ENCODE measurements around the gene AP5S1.

The AP5S1 gene

DNA sequence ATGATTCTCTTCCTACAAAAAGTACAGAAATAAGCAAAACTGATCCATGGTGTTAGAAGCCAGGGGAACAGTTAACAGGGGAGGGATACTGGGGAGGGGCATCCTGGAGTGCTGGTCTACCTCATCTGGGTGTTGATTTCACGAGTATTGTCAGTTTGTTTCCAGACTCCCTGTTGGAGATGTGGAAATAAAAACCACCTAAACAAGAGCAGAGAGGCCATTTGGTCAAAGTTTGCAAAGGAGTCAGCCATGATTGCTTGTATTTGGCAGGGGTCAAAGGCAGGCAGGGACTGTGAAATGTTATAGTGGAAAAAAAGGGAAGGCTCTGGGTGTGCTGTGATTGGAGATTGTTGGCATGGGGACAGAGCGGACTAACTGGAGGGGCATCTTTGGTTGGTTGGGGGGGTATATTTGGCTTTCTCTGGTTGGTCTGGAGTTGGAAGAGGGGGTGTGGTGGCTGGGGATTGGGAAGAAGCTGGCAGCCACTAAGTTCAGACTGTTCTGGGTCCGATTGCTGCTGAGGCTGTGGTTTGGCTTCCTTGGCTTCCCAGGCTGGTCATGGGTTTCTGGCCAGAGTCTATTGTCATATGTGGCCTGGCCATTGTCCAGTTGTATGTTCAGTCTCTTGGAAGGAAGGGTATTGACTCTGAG lies 54.0 kb downstream of the AP5S1 start:
- no peak for DNase-seq

GRCh38 chr20:3875378-3875974 lies 55.1 kb downstream of the AP5S1 start:
- H3K36me3 Mint-ChIP-seq: peaks cover 35 to 45% of the 10 kb centered on the region in 2 donors
- no peak for DNase-seq
- no peaks in the 10 kb centered on the region for H3K9me3 Mint-ChIP-seq
- peaks cover 12 to 41% of the 10 kb centered on the region in 2 donors for H3K4me1 Mint-ChIP-seq
- no peak overlapping the region for H3K4me3 Mint-ChIP-seq
- peak overlapping the region; percentile 42 for H3K27ac Mint-ChIP-seq
- ATAC-seq (replicated peaks): no peak
- no peaks in the 10 kb centered on the region for H3K27me3 Mint-ChIP-seq

More for the DNA sequence above, 54.0 kb downstream of the AP5S1 start:
- no peak for ATAC-seq (replicated peaks)
- Mint-ChIP-seq H3K4me3 (no peak overlapping the region), H3K27me3 (no peaks in the 10 kb centered on the region), H3K9me3 (no peaks in the 10 kb centered on the region), H3K36me3 (peaks cover 38 to 49% of the 10 kb centered on the region in 2 donors), H3K4me1 (peaks cover 12 to 41% of the 10 kb centered on the region in 2 donors), H3K27ac (peak overlapping the region; percentile 48)

DNA sequence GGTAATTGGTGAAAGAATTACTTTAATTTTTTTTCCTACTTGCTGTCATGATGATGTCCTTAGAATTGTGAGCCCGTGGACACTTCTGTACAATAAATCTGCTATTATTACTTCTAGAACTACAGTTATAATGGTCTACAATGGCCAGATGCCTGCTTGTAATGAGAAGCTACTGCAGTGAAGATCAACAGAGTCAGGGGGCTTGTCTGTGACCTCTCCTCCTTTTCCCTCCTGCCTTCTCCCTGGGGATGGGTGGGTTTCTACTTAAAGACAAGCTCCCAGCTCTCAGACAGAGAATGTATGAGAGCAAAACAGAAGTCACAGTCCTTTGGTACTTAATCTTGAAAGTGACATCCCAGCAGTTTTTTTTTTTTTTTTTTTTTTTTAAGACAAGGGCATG lies 55.7 kb downstream of the AP5S1 start:
- no peak for ATAC-seq (replicated peaks)
- Mint-ChIP-seq H3K9me3 (no peaks in the 10 kb centered on the region), H3K4me1 (peaks cover 9 to 41% of the 10 kb centered on the region in 2 donors), H3K4me3 (no peak overlapping the region), H3K36me3 (peaks cover 30 to 43% of the 10 kb centered on the region in 2 donors), H3K27me3 (no peaks in the 10 kb centered on the region), H3K27ac (no peak overlapping the region)
- no peak for DNase-seq

DNA sequence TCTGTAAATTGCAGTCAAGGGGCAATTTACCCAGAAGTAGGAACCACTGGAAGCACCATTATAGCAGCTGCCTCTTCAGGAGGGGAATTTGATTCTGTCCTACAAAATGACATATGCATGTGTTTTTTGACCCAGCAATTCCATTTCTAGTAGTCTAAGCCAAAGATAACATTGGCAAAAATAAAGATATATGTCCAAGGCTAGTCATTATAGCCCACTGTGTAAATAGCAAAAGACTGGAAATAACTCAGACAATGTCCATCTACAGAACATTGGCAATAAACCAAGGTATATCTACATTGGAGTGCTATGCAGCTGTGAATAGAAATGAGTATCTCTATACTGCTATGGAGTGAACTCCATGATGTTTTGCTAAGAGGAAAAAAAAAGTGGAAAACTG lies 56.3 kb downstream of the AP5S1 start:
- ATAC-seq (replicated peaks) (no peak), DNase-seq (no peak)
- no peaks in the 10 kb centered on the region for H3K9me3 Mint-ChIP-seq
- H3K4me3 Mint-ChIP-seq: no peak overlapping the region
- no peaks in the 10 kb centered on the region for H3K27me3 Mint-ChIP-seq
- no peak overlapping the region for H3K27ac Mint-ChIP-seq
- peaks cover 29 to 44% of the 10 kb centered on the region in 2 donors for H3K36me3 Mint-ChIP-seq
- peaks cover 9 to 41% of the 10 kb centered on the region in 2 donors for H3K4me1 Mint-ChIP-seq
